H1 (cell line): ENCODE measurements around the gene ZNF750. TPM values are rescaled to one million over a fixed set of nuclear protein-coding genes. Genes with fewer than 3 reads are reported as not detected.

Experiments used
- CTCF ChIA-PET: fragments of 300-600 bp; sonication (Branson Sonifier 250); formaldehyde crosslinking; loops from one replicate; lab custom pipeline; 2021; ENCODE audit not compliant: partially characterized antibody; lab: Charles Lee
- POLR2A ChIA-PET: fragments of 300-600 bp; sonication (Branson Sonifier 250); formaldehyde crosslinking; loops from one replicate; lab custom pipeline; 2021; ENCODE audit warnings: inconsistent platforms; ENCODE audit not compliant: partially characterized antibody; lab: Charles Lee
- DNase-seq, 2 experiments: peaks; one replicate each; pipeline versions ENCODE4 v3.0.0 to v3.0.0-alpha.2; 2010 to 2022; ENCODE audit warnings: low spot score in 2 of 2, low read depth in 1 of 2, mixed read lengths in 1 of 2
- FAIRE-seq: peaks from 2 replicates; lab custom pipeline; 2011; peaks lifted over from hg19 to GRCh38; lab: Jason Lieb, UNC
- H2AFZ ChIP-seq: 2 replicates; pipeline ENCODE4 v1.8.1; 2012; ENCODE audit warnings: low read length, inconsistent platforms
- H2AK5ac ChIP-seq: 2 replicates; pipeline ENCODE4 v1.6.1; 2013; ENCODE audit warnings: low read depth, low read length
- H2BK120ac ChIP-seq: replicated peaks from 2 replicates; pipeline ENCODE3; 2013; ENCODE audit warnings: low read depth, low read length, inconsistent platforms
- H2BK12ac ChIP-seq: 2 replicates; pipeline ENCODE4 v1.6.1; 2013; ENCODE audit warnings: low read depth, low read length
- H2BK15ac ChIP-seq: 2 replicates; pipeline ENCODE4 v1.6.1; 2013; ENCODE audit warnings: low read length
- H2BK20ac ChIP-seq: 2 replicates; pipeline ENCODE4 v1.6.1; 2013; ENCODE audit warnings: low read length
- H2BK5ac ChIP-seq: 2 replicates; pipeline ENCODE4 v1.6.1; 2013; ENCODE audit warnings: low read depth, low read length
- H3K14ac ChIP-seq: 2 replicates; pipeline ENCODE4 v1.6.1; 2013; ENCODE audit warnings: inconsistent platforms; ENCODE audit not compliant: insufficient read length
- H3K18ac ChIP-seq: 2 replicates; pipeline ENCODE4 v1.6.1; 2013; ENCODE audit warnings: low read length; ENCODE audit errors: extremely low read depth
- H3K23ac ChIP-seq: 2 replicates; pipeline ENCODE4 v1.6.1; 2013; ENCODE audit warnings: inconsistent platforms; ENCODE audit not compliant: insufficient read length
- H3K23me2 ChIP-seq: 2 replicates; pipeline ENCODE4 v1.6.1; 2013; ENCODE audit warnings: low read depth, low read length
- H3K27ac ChIP-seq: 2 replicates; pipeline ENCODE4 v1.6.1; 2011; ENCODE audit warnings: low read depth, low read length, inconsistent platforms
- H3K27me3 ChIP-seq, 4 experiments: replicated peaks in 1 of 4; 1 replicate in 1 of 4; 2 replicates in 3 of 4; pipeline versions ENCODE4 v1.6.1 to v1.8.1; 2011 to 2013; ENCODE audit warnings: low read length in 3 of 4, mild to moderate bottlenecking in 3 of 4, inconsistent platforms in 2 of 4, mixed read lengths in 2 of 4, moderate library complexity in 1 of 4; ENCODE audit not compliant: control insufficient read depth in 3 of 4, insufficient read depth in 3 of 4; ENCODE audit errors: extremely low read depth in 1 of 4
- H3K36me3 ChIP-seq, 4 experiments: 2 replicates each; pipeline versions ENCODE4 v1.6.1 to v1.8.1; 2011 to 2013; ENCODE audit warnings: mild to moderate bottlenecking in 4 of 4, low read length in 3 of 4, moderate library complexity in 2 of 4, control low read depth in 1 of 4, inconsistent platforms in 1 of 4; ENCODE audit not compliant: insufficient read depth in 4 of 4, control insufficient read depth in 2 of 4
- H3K4ac ChIP-seq: replicated peaks from 2 replicates; pipeline ENCODE3; 2013; ENCODE audit warnings: low read length, low read depth, mixed read lengths, inconsistent platforms; ENCODE audit not compliant: insufficient read length
- H3K4me1 ChIP-seq, 4 experiments: replicated peaks in 1 of 4; 1 replicate in 1 of 4; 2 replicates in 3 of 4; pipeline versions ENCODE4 v1.6.1 to v1.8.1; 2011 to 2013; ENCODE audit warnings: low read length in 3 of 4, inconsistent platforms in 2 of 4, mixed read lengths in 1 of 4; ENCODE audit not compliant: insufficient read depth in 4 of 4, control insufficient read depth in 3 of 4
- H3K4me2 ChIP-seq, 2 experiments: 2 replicates each; pipeline versions ENCODE4 v1.6.1 to v1.8.1; 2011 to 2013; ENCODE audit warnings: low read depth in 2 of 2, low read length in 2 of 2, control low read depth in 1 of 2, inconsistent platforms in 1 of 2, mild to moderate bottlenecking in 1 of 2; ENCODE audit not compliant: insufficient read depth in 1 of 2
- H3K4me3 ChIP-seq, 4 experiments: fragments of 200-600, 300-600 bp in 1 of 4; sonication (generic), shearing (Covaris generic), sonication (Bioruptor Twin) in 1 of 4; 2 replicates each; pipeline versions ENCODE4 v1.5.1 to v1.8.1; 2011 to 2016; ENCODE audit warnings: low read length in 4 of 4, low read depth in 3 of 4, control low read depth in 2 of 4, inconsistent platforms in 2 of 4, mild to moderate bottlenecking in 2 of 4, mixed read lengths in 1 of 4, moderate library complexity in 1 of 4; ENCODE audit not compliant: insufficient read depth in 2 of 4; ENCODE audit errors: extremely low read depth in 1 of 4
- H3K56ac ChIP-seq: replicated peaks from 2 replicates; pipeline ENCODE3; 2013; ENCODE audit warnings: low read depth, mild to moderate bottlenecking, mixed read lengths, low read length, inconsistent platforms; ENCODE audit not compliant: insufficient read length
- H3K79me1 ChIP-seq: 2 replicates; pipeline ENCODE4 v1.6.1; 2013; ENCODE audit warnings: low read depth, low read length, control low read depth
- H3K79me2 ChIP-seq, 2 experiments: 2 replicates each; pipeline versions ENCODE4 v1.6.1 to v1.8.1; 2012 to 2013; ENCODE audit warnings: low read length in 2 of 2, mild to moderate bottlenecking in 2 of 2, inconsistent platforms in 1 of 2; ENCODE audit not compliant: insufficient read depth in 2 of 2, control insufficient read depth in 1 of 2
- H3K9ac ChIP-seq, 4 experiments: replicated peaks in 1 of 4; 1 replicate in 1 of 4; 2 replicates in 3 of 4; pipeline versions ENCODE4 v1.6.1 to v1.8.1; 2011 to 2013; ENCODE audit warnings: low read depth in 3 of 4, low read length in 3 of 4, control low read depth in 2 of 4, mild to moderate bottlenecking in 2 of 4, moderate library complexity in 2 of 4, inconsistent platforms in 1 of 4; ENCODE audit errors: extremely low read depth in 1 of 4
- H3K9me3 ChIP-seq, 2 experiments: 2 replicates each; pipeline versions ENCODE4 v1.6.1 to v1.8.1; 2012 to 2013; ENCODE audit warnings: mild to moderate bottlenecking in 2 of 2, moderate library complexity in 2 of 2, control low read depth in 1 of 2, inconsistent platforms in 1 of 2, low read depth in 1 of 2, low read length in 1 of 2, mixed read lengths in 1 of 2; ENCODE audit not compliant: insufficient read depth in 2 of 2
- H4K20me1 ChIP-seq, 2 experiments: replicated peaks in 1 of 2; 2 replicates each; pipeline versions ENCODE3 to v1.8.1; 2011 to 2013; ENCODE audit warnings: inconsistent platforms in 2 of 2, low read length in 2 of 2, mild to moderate bottlenecking in 1 of 2; ENCODE audit not compliant: insufficient read depth in 2 of 2, control insufficient read depth in 1 of 2
- H4K5ac ChIP-seq: 2 replicates; pipeline ENCODE4 v1.6.1; 2013; ENCODE audit warnings: low read length, low read depth, mixed read lengths, inconsistent platforms; ENCODE audit not compliant: insufficient read length
- H4K8ac ChIP-seq: 2 replicates; pipeline ENCODE4 v1.8.0; 2013; ENCODE audit warnings: mild to moderate bottlenecking, moderate library complexity, low read length, inconsistent platforms; ENCODE audit not compliant: insufficient read depth; ENCODE audit errors: extremely low read depth
- H4K91ac ChIP-seq: replicated peaks from 2 replicates; pipeline ENCODE3; 2013; ENCODE audit warnings: low read length, mixed read lengths, inconsistent platforms; ENCODE audit not compliant: insufficient read length
- CBX5 ChIP-seq: fragments of 300-800, 300-1000 bp; sonication (generic); IDR thresholded peaks from 2 replicates; pipeline ENCODE4 v1.7.1; 2016; ENCODE audit warnings: antibody characterized with exemption, low read length, low read depth
- CBX8 ChIP-seq: fragments of 300-800, 300-1000 bp; sonication (generic); IDR thresholded peaks from 2 replicates; pipeline ENCODE4 v1.7.1; 2016; ENCODE audit warnings: low read depth, low read length, borderline replicate concordance
- EZH2 ChIP-seq: fragments of 200-600 bp; sonication (generic); IDR thresholded peaks from 2 replicates; pipeline ENCODE4 v1.7.1; 2012; ENCODE audit warnings: low read depth, mild to moderate bottlenecking, moderate library complexity, low read length, inconsistent platforms; ENCODE audit not compliant: severe bottlenecking
- HDAC2 ChIP-seq, 2 experiments: fragments of 300-600 bp in 1 of 2; sonication (generic) in 1 of 2; IDR thresholded peaks; 2 replicates each; pipeline ENCODE4 v1.6.1; 2011 to 2012; ENCODE audit warnings: low read depth in 2 of 2, low read length in 2 of 2, mild to moderate bottlenecking in 2 of 2, moderate library complexity in 2 of 2, borderline replicate concordance in 1 of 2, inconsistent platforms in 1 of 2
- HDAC6 ChIP-seq: IDR thresholded peaks from one replicate; pipeline ENCODE4 v1.7.1; 2012; ENCODE audit warnings: low read depth, mild to moderate bottlenecking, inconsistent platforms, low read length, moderate library complexity
- NANOG ChIP-seq: IDR thresholded peaks from 2 replicates; pipeline ENCODE4 v1.6.1; 2011; ENCODE audit warnings: low read length, low read depth, mild to moderate bottlenecking, inconsistent platforms; ENCODE audit not compliant: insufficient read depth, poor library complexity, severe bottlenecking
- NRF1 ChIP-seq: IDR thresholded peaks from 2 replicates; pipeline ENCODE4 v1.6.1; 2011; ENCODE audit warnings: mild to moderate bottlenecking, low read depth, low read length, improper control_type of control experiment
- SIN3A ChIP-seq, 2 experiments: IDR thresholded peaks in 1 of 2; conservative IDR thresholded peaks in 1 of 2; 2 replicates each; pipeline ENCODE4 v1.6.1; 2011 to 2012; ENCODE audit warnings: low read length in 2 of 2, improper control_type of control experiment in 1 of 2, low read depth in 1 of 2, mild to moderate bottlenecking in 1 of 2
- WGBS, 2 experiments: shearing (Covaris generic) in 1 of 2; methylation state at CpG; one replicate each; pipeline versions ENCODE4 v1.1.6 to v1.1.7; 2013 to 2015; ENCODE audit warnings: low lambda C conversion rate in 2 of 2, mixed read lengths in 2 of 2, inconsistent platforms in 1 of 2, low coverage in 1 of 2, missing lambda C conversion rate in 1 of 2; ENCODE audit not compliant: insufficient replicate concordance in 2 of 2, insufficient coverage in 1 of 2, insufficient read length in 1 of 2; ENCODE audit errors: extremely low coverage in 1 of 2, missing lambda C conversion rate in 1 of 2; 5-methylcytosine and 5-hydroxymethylcytosine counted together
- polyA plus RNA-seq, 7 experiments: library from polyadenylated mRNA; depleted of rRNA in 3 of 7; stranded (reverse) in 5 of 7; unstranded in 2 of 7; fragments of >200 nt in 5 of 7; fragments of 200-250 nt in 2 of 7; gene quantifications; 1 replicate in 5 of 7; 2 replicates in 1 of 7; 4 replicates in 1 of 7; pipeline versions ENCODE4 v1.2.1 to v1.2.3, GENCODE V29; 2011 to 2013; ENCODE audit warnings: missing spikeins in 2 of 7, mixed read lengths in 2 of 7
- total RNA-seq: library from RNA; stranded (reverse); fragmentation: NEBNext Ultra II Directional; extraction: Animal tissue kit (Norgen Biotek cat#: 25700); gene quantifications from 2 replicates; pipeline ENCODE4 v1.2.1, GENCODE V29; 2021
- TF ChIP-seq, protein P1 (sequence below), 3 experiments: IDR thresholded peaks; 1 replicate in 2 of 3; 2 replicates in 1 of 3; pipeline versions ENCODE4 v1.5.1 to v1.6.1; 2011; ENCODE audit warnings: low read length in 3 of 3, mild to moderate bottlenecking in 3 of 3, inconsistent platforms in 2 of 3, low read depth in 1 of 3, moderate library complexity in 1 of 3; ENCODE audit not compliant: insufficient read depth in 1 of 3; ENCODE audit errors: control extremely low read depth in 1 of 3

Gene ZNF750
- total and polyA plus RNA-seq, 2 of the 8 experiments (the other 6 are each of a cell fraction or from before 2014, with no cell fraction given) = not detected

DNA sequence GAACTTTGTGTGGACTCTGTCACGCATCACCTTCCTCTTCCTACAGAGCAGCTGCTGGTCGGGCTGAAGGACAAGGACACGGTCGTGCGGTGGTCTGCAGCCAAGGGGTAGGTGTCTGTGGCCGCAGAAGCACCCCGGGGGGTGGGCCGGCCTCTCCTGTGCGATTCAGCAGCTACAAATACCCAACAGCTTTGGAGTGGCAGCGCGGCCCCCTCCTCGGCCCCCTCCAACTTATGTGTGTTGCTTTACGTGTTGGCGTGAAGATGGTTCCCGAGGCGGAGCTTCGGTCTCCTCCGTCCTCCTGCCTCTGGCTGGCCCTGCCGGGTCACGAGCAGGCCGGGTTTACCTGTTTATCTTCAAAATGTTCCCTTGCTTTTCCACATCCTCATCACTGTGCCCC, 32.3 kb downstream of the ZNF750 start:
- Histone ChIP-seq H3K4me3 (no peak overlapping the region), H2BK120ac (no peak overlapping the region), H3K79me2 (peaks cover 0 to 10% of the 10 kb centered on the region in 2 experiments; a peak in 1 of 4 replicates), H2BK20ac (no peak overlapping the region), H3K14ac (no peak overlapping the region), H3K18ac (no peak overlapping the region), H4K91ac (no peak overlapping the region), H3K23ac (no peak overlapping the region), H3K79me1 (peaks cover 7% of the 10 kb centered on the region), H4K5ac (no peak overlapping the region), H3K27ac (no peak overlapping the region), H2AFZ (no peak overlapping the region), H2BK12ac (no peak overlapping the region), H4K20me1 (peaks cover 3 to 5% of the 10 kb centered on the region in 2 experiments), H2AK5ac (no peak overlapping the region), H4K8ac (no peak overlapping the region), H3K9me3 (no peaks in the 10 kb centered on the region), H3K4me2 (no peak overlapping the region), H2BK15ac (no peak overlapping the region), H3K4me1 (no peaks in the 10 kb centered on the region; a peak in 1 of 7 replicates), H3K4ac (no peak overlapping the region), H3K23me2 (no peaks in the 10 kb centered on the region), H3K9ac (no peak overlapping the region), H3K27me3 (no peaks in the 10 kb centered on the region), H3K36me3 (peaks cover 4 to 29% (median 12%) of the 10 kb centered on the region in 4 experiments; a peak in 6 of 8 replicates), H3K56ac (no peak overlapping the region), H2BK5ac (no peak overlapping the region)
- POLR2A ChIA-PET = no interaction called here
- 97% methylated on average over 21 of the region's 21 CpGs; no CpG with 5 or more reads in 1 of the 2 experiments for WGBS, 2 experiments
- FAIRE-seq = no peak
- DNase-seq = no peak
- CTCF ChIA-PET = interaction anchor here (0.9 to 1.6 kb wide), 2 partner anchors 27 to 110 kb away, joined by 3 to 5 read pairs; no protein-coding TSS in a partner anchor
- TF ChIP-seq, protein P1, sequence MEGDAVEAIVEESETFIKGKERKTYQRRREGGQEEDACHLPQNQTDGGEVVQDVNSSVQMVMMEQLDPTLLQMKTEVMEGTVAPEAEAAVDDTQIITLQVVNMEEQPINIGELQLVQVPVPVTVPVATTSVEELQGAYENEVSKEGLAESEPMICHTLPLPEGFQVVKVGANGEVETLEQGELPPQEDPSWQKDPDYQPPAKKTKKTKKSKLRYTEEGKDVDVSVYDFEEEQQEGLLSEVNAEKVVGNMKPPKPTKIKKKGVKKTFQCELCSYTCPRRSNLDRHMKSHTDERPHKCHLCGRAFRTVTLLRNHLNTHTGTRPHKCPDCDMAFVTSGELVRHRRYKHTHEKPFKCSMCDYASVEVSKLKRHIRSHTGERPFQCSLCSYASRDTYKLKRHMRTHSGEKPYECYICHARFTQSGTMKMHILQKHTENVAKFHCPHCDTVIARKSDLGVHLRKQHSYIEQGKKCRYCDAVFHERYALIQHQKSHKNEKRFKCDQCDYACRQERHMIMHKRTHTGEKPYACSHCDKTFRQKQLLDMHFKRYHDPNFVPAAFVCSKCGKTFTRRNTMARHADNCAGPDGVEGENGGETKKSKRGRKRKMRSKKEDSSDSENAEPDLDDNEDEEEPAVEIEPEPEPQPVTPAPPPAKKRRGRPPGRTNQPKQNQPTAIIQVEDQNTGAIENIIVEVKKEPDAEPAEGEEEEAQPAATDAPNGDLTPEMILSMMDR (IDR thresholded peaks at IDR 0.05; ENCODE audit: control extremely low read depth in 1 of 3, insufficient read depth in 1 of 3, low read depth in 1 of 3, low read length in 3 of 3) = no peak
- TF ChIP-seq CBX5 (no peak), SIN3A (conservative IDR thresholded peaks at IDR 0.05 in 1 of 2, IDR thresholded peaks at IDR 0.05 in 1 of 2; ENCODE audit: low read depth in 1 of 2, low read length in 2 of 2) (no peak), HDAC6 (no peak), EZH2 (no peak), NRF1 (no peak), NANOG (no peak), HDAC2 (IDR thresholded peaks at IDR 0.05; ENCODE audit: borderline replicate concordance in 1 of 2, low read depth in 2 of 2, low read length in 2 of 2) (no peak), CBX8 (no peak)
